Immature natural killer cell (primary cell): ENCODE data around the gene TEX13A. TPM values are rescaled to one million over a fixed set of nuclear protein-coding genes. Genes with fewer than 3 reads are reported as not detected.
"Not testable (repeated sequence)": the region's sequence is repeated elsewhere in the genome, so short reads cannot be mapped to it uniquely, and the experiment has no call there.

Source experiments
- DNase-seq, 3 donors: peaks; one replicate each; pipeline ENCODE4 v3.0.0; 2022; ENCODE audit warnings: mixed read lengths in 1 of 3
- H3K27ac Mint-ChIP-seq, 6 donors: one replicate each; pipeline ENCODE4 v1.8.0; 2020; ENCODE audit warnings: mixed read lengths in 6 of 6, mild to moderate bottlenecking in 5 of 6, inconsistent platforms in 4 of 6, moderate library complexity in 3 of 6
- H3K27me3 Mint-ChIP-seq, 3 donors: one replicate each; pipeline ENCODE4 v1.8.0; 2020 to 2021; ENCODE audit warnings: low read depth in 3 of 3, mild to moderate bottlenecking in 3 of 3, mixed read lengths in 3 of 3, moderate library complexity in 3 of 3, inconsistent platforms in 1 of 3
- H3K36me3 Mint-ChIP-seq, 3 donors: one replicate each; pipeline ENCODE4 v1.8.0; 2020; ENCODE audit warnings: mixed read lengths in 3 of 3, inconsistent platforms in 2 of 3, mild to moderate bottlenecking in 2 of 3
- H3K4me1 Mint-ChIP-seq, 2 donors: one replicate each; pipeline ENCODE4 v1.8.0; 2020; ENCODE audit warnings: inconsistent platforms in 2 of 2, mild to moderate bottlenecking in 2 of 2, mixed read lengths in 2 of 2, moderate library complexity in 1 of 2
- H3K4me3 Mint-ChIP-seq, 5 donors: one replicate each; pipeline ENCODE4 v1.8.0; 2020; ENCODE audit warnings: mild to moderate bottlenecking in 5 of 5, mixed read lengths in 5 of 5, inconsistent platforms in 3 of 5, moderate library complexity in 3 of 5
- H3K9me3 Mint-ChIP-seq, 6 donors: one replicate each; pipeline ENCODE4 v1.8.0; 2020; ENCODE audit warnings: mild to moderate bottlenecking in 6 of 6, mixed read lengths in 6 of 6, inconsistent platforms in 4 of 6, moderate library complexity in 3 of 6
- polyA plus RNA-seq, 3 donors: library from polyadenylated mRNA; unstranded; fragments of 300-500 nt; fragmentation: Illumina TruSeq; gene quantifications; one replicate each; pipeline ENCODE4 v1.2.3, GENCODE V29; 2021

Gene TEX13A
- polyA plus RNA-seq: not detected

GRCh38 chrX:105220636-105221035 is at the start of gene TEX13A:
TSS of gene TEX13A (minus strand) at chrX:105220694. CDS start at chrX:105220397, 297 bp downstream.
- Mint-ChIP-seq H3K4me1 (no peaks in the 10 kb centered on the region), H3K4me3 (no peak within 1 kb of the TSS), H3K27me3 (peaks cover 0 to 4% (median 0%) of the 10 kb centered on the region in 3 donors), H3K9me3 (peaks cover 0 to 5% (median 0%) of the 10 kb centered on the region in 6 donors), H3K27ac (no peak within 1 kb of the TSS), H3K36me3 (no peaks in the 10 kb centered on the region)
- DNase-seq: no peak

- no peaks in the 10 kb centered on the region for H3K36me3 Mint-ChIP-seq
- H3K4me3 Mint-ChIP-seq: no peak overlapping the region
- no peaks in the 10 kb centered on the region for H3K4me1 Mint-ChIP-seq
- DNase-seq: no peak
- peaks cover 0 to 5% (median 0%) of the 10 kb centered on the region in 6 donors for H3K9me3 Mint-ChIP-seq
- peaks cover 0 to 2% (median 0%) of the 10 kb centered on the region in 3 donors for H3K27me3 Mint-ChIP-seq
- H3K27ac Mint-ChIP-seq: no peak overlapping the region
Measured at GRCh38 chrX:105269386-105269785, 48.9 kb upstream of the TEX13A start.

- Mint-ChIP-seq H3K4me3 (no peak overlapping the region), H3K27me3 (peaks cover 0 to 2% (median 0%) of the 10 kb centered on the region in 3 donors), H3K36me3 (no peaks in the 10 kb centered on the region), H3K4me1 (no peaks in the 10 kb centered on the region), H3K9me3 (no peaks in the 10 kb centered on the region), H3K27ac (no peak overlapping the region)
- no peak for DNase-seq
Measured at GRCh38 chrX:105267167-105267566, 46.7 kb upstream of the TEX13A start.

GRCh38 chrX:105266456-105266855 is 46.0 kb upstream of the TEX13A start:
- Mint-ChIP-seq H3K36me3 (no peaks in the 10 kb centered on the region), H3K27me3 (peaks cover 0 to 2% (median 0%) of the 10 kb centered on the region in 3 donors), H3K4me1 (no peaks in the 10 kb centered on the region), H3K27ac (no peak overlapping the region), H3K4me3 (no peak overlapping the region), H3K9me3 (no peaks in the 10 kb centered on the region)
- DNase-seq: no peak

- H3K4me1 Mint-ChIP-seq: no peaks in the 10 kb centered on the region
Measured at GRCh38 chrX:105265093-105265492, 44.6 kb upstream of the TEX13A start.

GRCh38 chrX:105263801-105264200 is 43.3 kb upstream of the TEX13A start:
- H3K4me1 Mint-ChIP-seq: no peaks in the 10 kb centered on the region
- no peak for DNase-seq
- H3K27ac Mint-ChIP-seq: no peak overlapping the region
- no peaks in the 10 kb centered on the region for H3K36me3 Mint-ChIP-seq
- H3K9me3 Mint-ChIP-seq: peaks cover 0 to 2% (median 0%) of the 10 kb centered on the region in 6 donors
- H3K4me3 Mint-ChIP-seq: no peak overlapping the region
- peaks cover 0 to 2% (median 2%) of the 10 kb centered on the region in 3 donors for H3K27me3 Mint-ChIP-seq

More at GRCh38 chrX:105265093-105265492, 44.6 kb upstream of the TEX13A start:
- H3K9me3 Mint-ChIP-seq: peaks cover 0 to 2% (median 0%) of the 10 kb centered on the region in 6 donors
- H3K27ac Mint-ChIP-seq: no peak overlapping the region
- no peak overlapping the region for H3K4me3 Mint-ChIP-seq
- peaks cover 0 to 2% (median 2%) of the 10 kb centered on the region in 3 donors for H3K27me3 Mint-ChIP-seq
- DNase-seq: no peak
- no peaks in the 10 kb centered on the region for H3K36me3 Mint-ChIP-seq

GRCh38 chrX:105263171-105263570 is 42.7 kb upstream of the TEX13A start:
- Mint-ChIP-seq H3K9me3 (peaks cover 0 to 4% (median 0%) of the 10 kb centered on the region in 6 donors), H3K27ac (no peak overlapping the region)

GRCh38 chrX:105260291-105261043 is 40.0 kb upstream of the TEX13A start:
- DNase-seq: no peak
- no peak overlapping the region for H3K4me3 Mint-ChIP-seq
- H3K9me3 Mint-ChIP-seq: peaks cover 0 to 9% (median 4%) of the 10 kb centered on the region in 6 donors
- H3K27ac Mint-ChIP-seq: no peak overlapping the region
- peaks cover 0 to 2% (median 0%) of the 10 kb centered on the region in 3 donors for H3K27me3 Mint-ChIP-seq
- no peaks in the 10 kb centered on the region for H3K4me1 Mint-ChIP-seq
- H3K36me3 Mint-ChIP-seq: no peaks in the 10 kb centered on the region

More at GRCh38 chrX:105263171-105263570, 42.7 kb upstream of the TEX13A start:
- Mint-ChIP-seq H3K36me3 (no peaks in the 10 kb centered on the region), H3K27me3 (peaks cover 0 to 2% (median 1%) of the 10 kb centered on the region in 3 donors), H3K4me1 (no peaks in the 10 kb centered on the region), H3K4me3 (no peak overlapping the region)
- no peak for DNase-seq

GRCh38 chrX:105241056-105241455 is 20.6 kb upstream of the TEX13A start:
- no peak overlapping the region for H3K27ac Mint-ChIP-seq
- no peak overlapping the region for H3K4me3 Mint-ChIP-seq
- H3K9me3 Mint-ChIP-seq: peaks cover 0 to 5% (median 0%) of the 10 kb centered on the region in 6 donors
- no peaks in the 10 kb centered on the region for H3K4me1 Mint-ChIP-seq
- no peak for DNase-seq
- no peaks in the 10 kb centered on the region for H3K36me3 Mint-ChIP-seq
- peaks cover 0 to 3% (median 0%) of the 10 kb centered on the region in 3 donors for H3K27me3 Mint-ChIP-seq

- not testable (repeated sequence) for H3K9me3 Mint-ChIP-seq, DNase-seq, H3K4me1 Mint-ChIP-seq, H3K36me3 Mint-ChIP-seq, H3K27ac Mint-ChIP-seq, H3K4me3 Mint-ChIP-seq, H3K27me3 Mint-ChIP-seq
Measured at GRCh38 chrX:105237407-105237806, 16.9 kb upstream of the TEX13A start.

- no peaks in the 10 kb centered on the region for H3K27me3 Mint-ChIP-seq
- no peak overlapping the region for H3K4me3 Mint-ChIP-seq
- H3K27ac Mint-ChIP-seq: no peak overlapping the region
- peaks cover 0 to 4% (median under 1%) of the 10 kb centered on the region in 6 donors for H3K9me3 Mint-ChIP-seq
- no peaks in the 10 kb centered on the region for H3K4me1 Mint-ChIP-seq
- no peak for DNase-seq
- no peaks in the 10 kb centered on the region for H3K36me3 Mint-ChIP-seq
Measured at GRCh38 chrX:105229146-105229545, 8.7 kb upstream of the TEX13A start.

- no peak overlapping the region for H3K27ac Mint-ChIP-seq
- no peak overlapping the region for H3K4me3 Mint-ChIP-seq
- peaks cover 0 to 2% (median 0%) of the 10 kb centered on the region in 6 donors for H3K9me3 Mint-ChIP-seq
- H3K27me3 Mint-ChIP-seq: peaks cover 0 to 2% (median 0%) of the 10 kb centered on the region in 3 donors
- DNase-seq: no peak
- no peaks in the 10 kb centered on the region for H3K36me3 Mint-ChIP-seq
- no peaks in the 10 kb centered on the region for H3K4me1 Mint-ChIP-seq
Measured at GRCh38 chrX:105228602-105229001, 8.1 kb upstream of the TEX13A start.

- Mint-ChIP-seq H3K27ac (no peak overlapping the region), H3K4me1 (no peaks in the 10 kb centered on the region), H3K4me3 (no peak overlapping the region), H3K36me3 (no peaks in the 10 kb centered on the region), H3K27me3 (peaks cover 0 to 2% (median 0%) of the 10 kb centered on the region in 3 donors), H3K9me3 (peaks cover 0 to 4% (median 0%) of the 10 kb centered on the region in 6 donors)
- no peak for DNase-seq
Measured at GRCh38 chrX:105226499-105226898, 6.0 kb upstream of the TEX13A start.

- Mint-ChIP-seq H3K9me3 (peaks cover 0 to 5% (median 0%) of the 10 kb centered on the region in 6 donors), H3K27me3 (peaks cover 0 to 4% (median 0%) of the 10 kb centered on the region in 3 donors), H3K27ac (no peak overlapping the region), H3K36me3 (no peaks in the 10 kb centered on the region), H3K4me1 (no peaks in the 10 kb centered on the region), H3K4me3 (no peak overlapping the region)
- DNase-seq: no peak
Measured at GRCh38 chrX:105221374-105221773, 880 bp upstream of the TEX13A start.
